Muscle of leg (tissue), 11 donors: ENCODE results near the gene PLXDC2. TPM values are rescaled to one million over a fixed set of nuclear protein-coding genes. Genes with fewer than 3 reads are reported as not detected.
"Not testable (repeated sequence)": the region's sequence is repeated elsewhere in the genome, so short reads cannot be mapped to it uniquely, and the experiment has no call there.

ENCODE experiments used
- DNase-seq: peaks from one replicate; pipeline ENCODE4 v3.0.0; 2013
- H3K27ac ChIP-seq: one replicate; pipeline ENCODE4 v1.5.1; 2013; ENCODE audit warnings: mild to moderate bottlenecking, low read length, control low read depth
- H3K27me3 ChIP-seq: one replicate; pipeline ENCODE4 v1.6.1; 2013; ENCODE audit warnings: low read length; ENCODE audit not compliant: control insufficient read depth, insufficient read depth
- H3K36me3 ChIP-seq: one replicate; pipeline ENCODE4 v1.6.1; 2013; ENCODE audit warnings: low read length; ENCODE audit not compliant: control insufficient read depth, insufficient read depth
- H3K4me1 ChIP-seq: one replicate; pipeline ENCODE4 v1.6.1; 2013; ENCODE audit warnings: low read length; ENCODE audit not compliant: control insufficient read depth, insufficient read depth
- H3K4me3 ChIP-seq: one replicate; pipeline ENCODE4 v1.5.1; 2013; ENCODE audit warnings: low read length, control low read depth
- H3K9me3 ChIP-seq: replicated peaks from 2 replicates; pipeline ENCODE4 v1.6.1; 2013; ENCODE audit warnings: low read depth, low read length; ENCODE audit not compliant: control insufficient read depth
- WGBS: methylation state at CpG from one replicate; pipeline ENCODE4 v1.1.5; 2013; ENCODE audit warnings: missing lambda C conversion rate; ENCODE audit not compliant: insufficient coverage; 5-methylcytosine and 5-hydroxymethylcytosine counted together
- polyA plus RNA-seq, 8 donors: library from polyadenylated mRNA; unstranded; fragments of 120-200 nt; gene quantifications; one replicate each; pipeline versions ENCODE4 v1.2.1 to v1.2.3, GENCODE V29; 2013; ENCODE audit warnings: inconsistent platforms in 1 of 8, low replicate concordance in 1 of 8; ENCODE audit not compliant: insufficient read length in 8 of 8, insufficient read depth in 1 of 8
- total RNA-seq: library from RNA; stranded (reverse); fragments of 120-200 nt; gene quantifications from one replicate; pipeline ENCODE4 v1.2.4, GENCODE V29; 2013

Gene PLXDC2
- total and polyA plus RNA-seq, 9 donors, result 20.9 to 49.9 (median 33.9) TPM

DNA sequence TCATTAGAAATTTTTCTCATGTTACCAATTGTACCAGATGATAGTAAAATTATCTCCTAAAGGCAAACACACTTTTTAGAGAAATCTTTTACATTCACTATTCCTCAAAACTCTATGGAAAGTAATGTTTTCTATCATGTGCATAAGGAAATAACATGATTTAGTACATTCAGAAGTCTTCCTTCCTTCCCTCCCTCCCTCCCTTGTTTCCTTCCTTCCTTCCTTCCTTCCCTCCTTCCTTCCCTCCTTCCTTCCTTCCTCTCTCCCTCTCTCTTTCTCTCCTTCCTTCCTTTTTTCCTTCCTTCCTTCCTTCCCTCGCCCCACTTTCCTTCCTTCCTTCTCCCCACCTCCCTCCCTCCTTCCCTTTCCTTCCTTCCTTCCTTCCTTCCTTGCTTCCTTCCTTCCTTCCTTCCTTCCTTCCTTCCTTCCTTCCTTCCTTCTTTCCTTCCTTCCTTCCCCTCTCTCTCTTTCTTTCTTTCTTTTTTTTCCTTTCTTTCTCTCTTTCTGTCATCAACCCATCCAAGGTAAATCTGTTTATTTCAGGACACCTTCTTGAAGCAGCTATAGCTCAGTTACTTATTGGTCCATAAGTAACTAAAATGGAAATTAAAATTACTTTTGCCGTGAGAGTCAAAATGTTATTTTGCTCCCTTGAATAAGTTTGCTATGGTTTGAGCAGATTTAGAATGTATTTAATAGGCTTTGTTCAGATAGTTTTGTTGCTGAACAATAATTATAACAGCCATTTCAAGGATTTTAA is 197.9 kb downstream of the PLXDC2 start:
- Histone ChIP-seq H3K27me3 (no peaks in the 10 kb centered on the region), H3K4me1 (no peaks in the 10 kb centered on the region)
- 69% methylated on average over 1 of the region's 2 CpGs for WGBS

DNA sequence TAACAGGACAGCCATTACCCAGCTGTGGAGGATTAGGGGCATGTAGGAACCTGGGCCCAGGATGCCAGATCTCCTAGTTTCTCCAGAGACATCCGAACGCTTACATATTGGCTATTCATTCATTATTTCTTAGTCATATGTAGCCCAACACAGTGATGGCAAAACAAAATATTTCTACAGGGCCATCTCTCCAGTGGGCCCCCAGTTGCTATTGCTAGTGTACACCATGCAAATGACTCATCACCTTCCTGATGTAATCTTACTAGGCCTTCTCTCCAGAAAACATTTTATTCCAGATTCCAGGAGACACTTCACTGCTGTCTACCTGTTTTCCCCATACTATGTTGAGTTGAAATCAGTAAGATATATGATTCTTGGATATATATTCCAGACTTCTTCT is 201.7 kb downstream of the PLXDC2 start:
- no peak for DNase-seq
- H3K4me1 ChIP-seq, result no peaks in the 10 kb centered on the region
- H3K36me3 ChIP-seq, result no peaks in the 10 kb centered on the region
- no peak overlapping the region for H3K27ac ChIP-seq
- no peaks in the 10 kb centered on the region for H3K9me3 ChIP-seq
- H3K27me3 ChIP-seq, result no peaks in the 10 kb centered on the region
- 83% methylated on average over 2 of the region's 2 CpGs for WGBS
- H3K4me3 ChIP-seq, result no peak overlapping the region

More for the DNA sequence above, 197.9 kb downstream of the PLXDC2 start:
- Histone ChIP-seq H3K36me3 (no peaks in the 10 kb centered on the region), H3K4me3 (no peak overlapping the region), H3K27ac (no peak overlapping the region), H3K9me3 (no peaks in the 10 kb centered on the region)
- no peak for DNase-seq

DNA sequence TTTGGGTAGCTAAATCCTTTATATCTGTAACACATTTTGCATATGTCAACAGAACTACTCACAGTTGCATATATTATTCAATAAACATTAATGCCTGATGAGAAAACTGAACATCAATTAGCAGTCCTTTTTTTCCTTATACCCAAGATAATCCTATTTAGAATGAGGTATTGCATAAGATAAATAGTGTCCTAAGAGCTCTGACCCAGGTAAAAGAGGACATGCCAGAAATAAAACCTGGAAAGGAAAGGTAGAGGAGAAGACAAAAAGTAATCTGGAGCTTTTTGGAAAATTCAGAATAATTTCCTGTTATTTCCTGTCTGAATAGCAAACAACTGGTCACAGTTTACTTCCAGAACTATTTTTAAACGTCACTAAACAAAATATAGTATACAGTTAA is 204.4 kb downstream of the PLXDC2 start:
- no peak for DNase-seq
- peaks cover 2% of the 10 kb centered on the region for H3K9me3 ChIP-seq
- no peak overlapping the region for H3K27ac ChIP-seq
- H3K36me3 ChIP-seq, result no peaks in the 10 kb centered on the region
- H3K4me3 ChIP-seq, result no peak overlapping the region
- WGBS, result no CpG with 5 or more reads among the region's 1 CpG
- no peaks in the 10 kb centered on the region for H3K27me3 ChIP-seq
- H3K4me1 ChIP-seq, result no peaks in the 10 kb centered on the region

GRCh38 chr10:20029523-20029922 is 213.3 kb downstream of the PLXDC2 start:
- Histone ChIP-seq H3K27ac (no peak overlapping the region), H3K9me3 (peaks cover 2% of the 10 kb centered on the region), H3K27me3 (no peaks in the 10 kb centered on the region), H3K4me3 (no peak overlapping the region), H3K36me3 (no peaks in the 10 kb centered on the region), H3K4me1 (no peaks in the 10 kb centered on the region)
- DNase-seq, result no peak
- no CpG with 5 or more reads among the region's 3 CpGs for WGBS

DNA sequence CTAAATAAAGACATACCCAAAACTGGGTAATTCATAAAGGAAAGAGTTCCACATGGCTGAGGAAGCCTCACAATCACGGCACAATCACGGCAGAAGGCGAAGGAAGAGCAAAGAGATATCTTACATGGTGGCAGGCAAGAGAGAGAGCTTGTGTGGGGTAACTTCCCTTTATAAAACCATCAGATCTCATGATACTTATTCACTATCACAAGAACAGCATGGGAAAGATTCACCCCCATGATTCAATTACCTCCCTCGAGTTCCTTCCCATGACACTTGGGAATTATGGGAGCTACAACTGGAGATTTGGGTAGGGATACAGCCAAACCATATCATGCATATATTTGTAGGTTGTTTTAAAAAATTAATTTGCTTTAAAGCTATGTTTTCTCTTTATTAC is 217.2 kb downstream of the PLXDC2 start:
- no peak for DNase-seq
- no peak overlapping the region for H3K4me3 ChIP-seq
- no peaks in the 10 kb centered on the region for H3K4me1 ChIP-seq
- H3K9me3 ChIP-seq, result peaks cover 2% of the 10 kb centered on the region
- no peaks in the 10 kb centered on the region for H3K27me3 ChIP-seq
- no peak overlapping the region for H3K27ac ChIP-seq
- no peaks in the 10 kb centered on the region for H3K36me3 ChIP-seq
- WGBS, result no CpG with 5 or more reads among the region's 4 CpGs

- H3K36me3 ChIP-seq, result no peaks in the 10 kb centered on the region
- no peak overlapping the region for H3K27ac ChIP-seq
- H3K4me3 ChIP-seq, result no peak overlapping the region
- no peaks in the 10 kb centered on the region for H3K4me1 ChIP-seq
- no peak for DNase-seq
- no CpG with 5 or more reads among the region's 2 CpGs for WGBS
- peaks cover 2% of the 10 kb centered on the region for H3K9me3 ChIP-seq
- H3K27me3 ChIP-seq, result no peaks in the 10 kb centered on the region
Measured at GRCh38 chr10:20034732-20035131, 218.5 kb downstream of the PLXDC2 start.

- no peaks in the 10 kb centered on the region for H3K4me1 ChIP-seq
- no peaks in the 10 kb centered on the region for H3K27me3 ChIP-seq
- H3K4me3 ChIP-seq, result no peak overlapping the region
- no peak overlapping the region for H3K27ac ChIP-seq
- 64% methylated on average over 3 of the region's 6 CpGs for WGBS
- no peak for DNase-seq
- no peaks in the 10 kb centered on the region for H3K36me3 ChIP-seq
- H3K9me3 ChIP-seq, result peaks cover 2% of the 10 kb centered on the region
Measured at GRCh38 chr10:20040012-20040411, 223.8 kb downstream of the PLXDC2 start.

- Histone ChIP-seq H3K27me3 (no peaks in the 10 kb centered on the region), H3K9me3 (no peaks in the 10 kb centered on the region), H3K27ac (no peak overlapping the region), H3K36me3 (no peaks in the 10 kb centered on the region), H3K4me1 (no peaks in the 10 kb centered on the region), H3K4me3 (no peak overlapping the region)
- 89% methylated on average over 1 of the region's 3 CpGs for WGBS
- DNase-seq, result no peak
Measured at GRCh38 chr10:20041931-20042330, 225.7 kb downstream of the PLXDC2 start.

DNA sequence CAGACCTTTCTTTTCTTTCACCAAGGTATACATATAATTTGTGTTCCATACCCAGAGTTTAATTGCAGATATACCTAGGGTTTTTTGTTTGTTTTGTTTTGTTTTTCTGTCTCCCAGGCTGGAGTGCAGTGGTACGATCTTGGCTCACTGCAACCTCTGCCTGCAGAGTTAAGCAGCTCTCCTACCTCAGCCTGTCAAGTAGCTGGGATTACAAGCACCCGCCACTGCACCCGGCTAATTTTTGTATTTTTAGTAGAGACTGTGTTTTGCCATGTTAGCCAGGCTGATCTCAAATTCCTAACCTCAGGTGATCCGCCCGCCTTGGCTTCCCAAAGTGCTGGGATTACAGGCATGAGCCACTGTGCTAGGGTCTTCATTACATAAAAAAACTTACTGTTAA is 228.9 kb downstream of the PLXDC2 start:
- no CpG with 5 or more reads among the region's 5 CpGs for WGBS
- not testable (repeated sequence) for H3K27me3 ChIP-seq, H3K27ac ChIP-seq, H3K9me3 ChIP-seq, H3K4me3 ChIP-seq, H3K4me1 ChIP-seq, H3K36me3 ChIP-seq, DNase-seq

- Histone ChIP-seq H3K27ac (no peak overlapping the region), H3K9me3 (no peaks in the 10 kb centered on the region), H3K27me3 (no peaks in the 10 kb centered on the region), H3K4me3 (no peak overlapping the region), H3K36me3 (peaks cover 7% of the 10 kb centered on the region), H3K4me1 (no peaks in the 10 kb centered on the region)
- no CpG with 5 or more reads among the region's 2 CpGs for WGBS
- DNase-seq, result no peak
Measured at GRCh38 chr10:20048161-20048560, 231.9 kb downstream of the PLXDC2 start.

GRCh38 chr10:20058135-20058534 is 241.9 kb downstream of the PLXDC2 start:
- Histone ChIP-seq H3K4me1 (no peaks in the 10 kb centered on the region), H3K27me3 (no peaks in the 10 kb centered on the region), H3K9me3 (peaks cover 3% of the 10 kb centered on the region)

More at GRCh38 chr10:20058135-20058534, 241.9 kb downstream of the PLXDC2 start:
- WGBS, result no CpG with 5 or more reads among the region's 2 CpGs
- H3K4me3 ChIP-seq, result no peak overlapping the region
- no peaks in the 10 kb centered on the region for H3K36me3 ChIP-seq
- DNase-seq, result no peak
- H3K27ac ChIP-seq, result no peak overlapping the region
